Retina (tissue), 1 donor: ENCODE results near the gene RAB6B.

Experiments used
- DNase-seq: peaks from one replicate; pipeline ENCODE4 v3.0.0-alpha.2; 2016

The RAB6B gene

DNA sequence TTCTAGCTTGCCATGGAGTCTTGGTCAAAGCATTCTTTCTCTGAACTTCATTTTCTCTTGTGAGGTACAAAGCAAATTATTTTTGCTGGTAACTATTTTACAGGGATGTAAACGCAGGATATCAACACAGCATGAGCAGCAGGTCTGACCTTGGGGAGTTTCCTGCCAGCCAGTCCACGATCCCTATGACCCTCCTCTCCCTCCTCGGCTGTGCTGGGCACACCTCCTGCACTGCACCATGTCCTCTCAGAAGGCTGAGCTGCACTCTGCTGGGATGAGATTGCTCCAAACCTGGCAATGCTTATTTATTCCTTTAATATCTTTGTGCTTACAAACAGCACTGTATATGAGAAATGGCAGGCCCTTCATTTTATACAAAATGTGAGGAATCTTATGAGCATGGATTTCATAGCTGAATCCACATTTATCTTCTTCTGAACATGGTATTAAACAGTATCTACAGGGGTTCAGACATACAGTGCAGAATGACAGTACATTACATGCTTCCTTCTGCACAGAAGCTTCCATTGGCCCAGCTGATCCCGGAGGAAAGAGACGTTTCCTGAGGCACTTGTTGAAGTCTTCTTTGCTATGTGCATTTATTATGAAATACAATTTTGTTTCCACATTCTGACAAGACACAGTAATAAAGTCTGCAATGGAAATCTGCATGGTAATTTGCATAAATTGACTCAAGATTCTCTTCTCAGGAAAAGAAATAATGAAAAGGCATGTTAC is 41.2 kb downstream of the RAB6B start:
- no peak for DNase-seq

DNA sequence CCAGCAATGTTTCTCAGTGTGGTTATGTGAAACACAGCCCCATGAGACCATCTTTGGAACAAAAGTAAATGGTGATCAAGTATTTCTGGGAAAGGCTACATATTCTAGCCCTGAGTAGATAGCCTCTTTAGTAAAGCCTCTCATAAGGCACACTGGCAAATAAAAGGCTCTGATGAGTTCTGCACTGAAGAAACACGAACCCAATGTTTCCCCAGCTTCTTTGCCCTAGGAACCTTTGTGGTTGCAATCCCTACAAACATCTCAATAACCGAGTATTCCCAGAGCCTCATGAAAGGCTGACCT is 41.8 kb downstream of the RAB6B start:
- no peak for DNase-seq

DNA sequence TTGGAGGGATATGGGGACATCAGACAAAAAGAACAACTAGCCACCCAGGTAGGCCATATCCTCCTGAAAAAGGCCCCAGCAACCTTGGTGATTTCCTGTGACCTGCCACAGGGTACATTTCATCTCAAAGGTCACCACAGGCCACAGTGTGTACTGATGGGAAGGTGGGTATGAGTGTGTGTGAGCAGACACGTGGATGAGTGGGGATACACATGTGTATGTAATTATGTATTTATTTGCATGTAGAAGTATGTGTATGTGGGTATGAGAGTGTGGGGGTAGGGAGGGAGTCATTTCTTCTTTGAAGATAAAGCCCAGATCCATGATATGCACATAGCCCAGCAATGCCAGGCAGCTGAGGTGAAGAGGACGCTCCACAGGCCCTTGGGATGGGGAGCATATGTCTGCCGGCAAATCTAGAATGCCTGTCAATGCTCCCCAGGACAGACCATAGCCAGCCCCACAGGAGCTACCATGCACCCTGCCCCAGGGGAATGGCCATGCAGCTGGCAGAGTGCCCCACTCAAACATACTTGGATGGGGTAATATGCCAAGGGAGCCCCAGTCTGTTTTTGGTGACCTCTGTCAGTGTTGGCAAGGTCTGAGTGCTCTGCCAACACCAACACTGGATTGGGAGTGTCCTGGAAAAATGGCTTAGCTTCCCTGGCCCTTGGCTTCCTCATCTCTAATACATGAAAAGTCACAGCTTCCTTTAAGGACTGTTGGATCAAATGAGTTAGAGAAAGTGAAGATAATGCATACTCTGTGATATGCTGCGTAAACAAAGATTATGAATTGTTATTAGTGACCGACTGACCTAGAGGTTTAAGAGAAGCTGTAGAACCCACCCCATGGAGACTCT is 42.4 kb downstream of the RAB6B start:
- DNase-seq: no peak

DNA sequence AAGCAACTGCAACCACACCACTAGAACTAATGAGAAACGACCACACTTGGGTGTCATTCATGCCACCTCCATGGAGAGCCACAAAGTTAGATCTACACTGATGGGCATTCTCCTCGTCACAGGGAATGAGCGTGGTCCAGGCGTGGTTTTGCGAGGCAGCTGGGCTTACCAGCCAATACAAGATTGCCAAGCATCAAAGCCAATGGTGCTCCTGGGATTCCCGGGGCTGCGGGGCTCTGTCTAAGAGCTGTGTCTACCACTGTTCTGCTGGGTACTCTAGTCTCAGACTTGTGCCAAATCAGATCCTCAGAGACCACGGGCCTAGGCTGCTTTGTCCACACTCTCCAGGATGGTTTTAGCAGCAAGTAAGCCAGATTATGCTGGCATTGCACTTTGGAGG is 43.8 kb downstream of the RAB6B start:
- DNase-seq: no peak

DNA sequence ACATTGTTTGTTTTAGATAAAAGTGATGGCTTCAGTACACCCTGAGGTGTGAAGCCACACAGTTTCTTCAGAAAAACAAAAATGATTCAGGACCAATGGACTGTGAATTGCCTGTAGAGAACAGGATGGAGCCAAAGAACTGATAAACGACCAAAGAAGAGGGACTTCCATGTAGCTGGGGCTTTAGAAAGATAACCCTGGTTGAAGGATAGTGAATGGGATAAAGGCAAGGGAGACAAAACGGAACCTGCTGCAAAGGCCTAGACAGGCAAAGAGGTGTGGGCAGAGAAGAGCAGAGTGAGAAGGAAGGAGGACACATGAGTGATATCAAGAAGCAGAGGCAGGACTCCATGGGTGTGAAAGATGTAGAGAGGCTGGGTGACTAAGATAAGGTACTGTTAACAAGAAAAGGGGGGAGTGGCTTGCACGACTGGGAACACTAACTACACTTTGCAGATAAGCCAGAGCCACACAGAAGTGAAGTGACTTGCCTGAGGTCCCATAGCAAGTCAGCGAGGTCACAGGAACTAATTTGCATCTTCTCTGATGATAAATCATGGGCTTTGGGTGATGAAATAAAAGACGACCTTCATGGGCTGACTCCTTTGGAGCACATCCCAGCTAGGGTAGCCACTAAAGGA is 44.3 kb downstream of the RAB6B start:
- DNase-seq: no peak

DNA sequence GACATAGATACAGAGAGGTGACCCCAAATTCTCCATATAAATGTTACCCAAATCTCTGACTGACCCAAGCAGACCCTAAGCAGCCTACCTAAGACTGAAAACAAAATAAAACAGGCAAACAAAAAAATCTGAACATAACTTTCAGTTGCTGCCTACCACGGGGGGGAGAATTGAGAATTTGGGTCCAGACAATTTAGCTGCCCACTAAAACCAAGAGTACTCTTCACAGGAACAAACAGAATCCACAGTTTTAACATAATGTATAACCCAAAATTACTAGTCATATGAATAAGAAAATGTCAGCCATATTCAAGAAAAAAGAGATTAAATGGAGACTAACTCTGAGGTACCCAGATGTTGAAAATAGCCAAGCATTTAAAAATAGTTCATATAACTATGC is 45.6 kb downstream of the RAB6B start:
- DNase-seq: no peak

DNA sequence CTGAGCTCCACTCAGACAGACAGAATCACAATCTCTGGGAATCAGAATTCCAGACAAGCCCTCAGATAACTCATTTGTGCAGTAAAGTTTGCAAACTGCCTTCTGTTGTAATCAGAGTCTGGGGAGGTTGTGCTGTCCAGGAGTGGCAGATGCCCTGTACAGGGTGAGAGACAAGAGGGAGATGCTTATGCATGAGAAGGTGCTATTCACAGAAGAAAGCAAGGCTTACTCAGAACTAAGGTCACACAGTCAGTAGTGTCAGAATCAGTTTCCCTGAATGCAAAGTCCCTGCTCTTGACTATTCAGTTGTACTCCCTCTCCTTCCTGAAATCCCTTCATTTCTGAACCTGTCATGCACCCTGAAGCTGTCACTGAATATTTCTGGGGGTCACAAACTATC is 46.3 kb downstream of the RAB6B start:
- no peak for DNase-seq

DNA sequence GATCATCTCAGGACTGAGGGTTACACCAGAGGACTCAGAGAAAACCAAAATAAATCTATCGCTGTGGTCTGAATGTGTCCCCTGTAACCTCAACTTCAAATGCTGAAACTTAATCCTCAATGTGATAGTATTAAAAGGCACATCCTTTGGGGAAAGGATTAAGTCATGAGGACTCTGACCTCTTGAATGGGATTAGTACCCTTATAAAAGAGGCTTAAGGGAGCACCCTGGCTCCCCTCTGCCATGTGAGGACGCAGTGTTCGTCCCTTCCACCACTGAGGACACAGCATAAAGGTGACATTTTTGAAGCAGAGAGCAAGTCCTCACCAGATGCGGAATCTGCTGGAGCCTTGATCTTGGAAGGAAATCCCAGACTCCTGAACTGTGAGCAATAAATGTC is 50.6 kb downstream of the RAB6B start:
- no peak for DNase-seq

DNA sequence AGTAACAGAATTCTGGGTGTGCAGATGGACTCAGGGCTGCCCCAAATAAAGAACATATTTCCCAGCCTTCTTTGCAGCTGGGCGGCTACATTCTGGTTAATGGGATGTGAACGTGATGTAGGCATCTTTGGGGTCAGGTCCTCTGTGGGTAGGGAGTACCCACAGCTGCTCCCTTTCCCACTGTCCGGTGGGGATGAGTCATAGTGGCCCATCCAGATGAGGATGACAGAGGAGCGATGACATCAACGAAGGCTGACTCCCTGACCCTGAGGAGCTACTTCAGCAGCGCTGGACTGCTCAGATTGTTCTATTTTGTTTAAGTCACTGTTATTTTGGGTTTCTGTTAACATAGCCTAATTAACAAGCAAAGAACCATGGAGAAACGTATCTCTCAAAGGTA is 52.0 kb downstream of the RAB6B start:
- DNase-seq: no peak

DNA sequence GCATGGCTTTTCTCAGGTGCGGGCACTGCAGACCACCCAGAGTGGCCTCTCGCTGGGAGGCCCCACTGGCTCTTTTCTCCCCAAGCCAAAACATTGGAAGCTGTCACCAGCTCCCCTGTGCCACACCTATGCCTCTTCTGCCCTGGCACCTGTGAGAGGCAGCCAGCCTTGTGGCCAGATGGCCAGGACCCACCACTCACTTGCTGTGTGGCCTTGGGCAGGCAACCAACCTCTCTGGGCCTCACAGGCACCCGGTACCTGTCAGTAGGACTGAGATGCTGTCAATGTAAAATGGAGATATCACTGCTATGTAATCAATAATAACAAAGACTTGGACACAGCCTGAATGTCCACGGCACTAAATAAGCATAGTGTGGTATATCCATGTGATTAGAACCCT is 53.5 kb downstream of the RAB6B start:
- DNase-seq: no peak

DNA sequence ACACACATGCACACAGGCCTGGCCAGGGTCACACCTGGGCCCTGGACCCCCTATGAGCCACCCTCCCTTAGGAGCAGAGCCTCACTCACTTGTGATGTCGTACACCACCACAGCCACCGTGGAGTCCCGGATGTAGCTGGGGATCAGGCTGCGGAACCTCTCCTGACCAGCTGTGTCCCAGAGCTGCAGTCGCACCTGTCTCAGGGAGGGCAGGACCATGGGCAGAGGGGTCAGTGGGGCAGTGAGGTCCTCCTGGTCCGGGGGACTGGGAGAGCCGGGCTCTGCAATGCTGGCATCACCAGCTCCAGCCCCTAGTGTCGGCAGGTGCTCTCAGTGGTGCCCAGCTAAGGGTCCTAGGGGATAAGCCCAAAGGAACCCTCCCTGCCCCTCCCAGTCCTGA is 54.5 kb downstream of the RAB6B start:
- DNase-seq: no peak

DNA sequence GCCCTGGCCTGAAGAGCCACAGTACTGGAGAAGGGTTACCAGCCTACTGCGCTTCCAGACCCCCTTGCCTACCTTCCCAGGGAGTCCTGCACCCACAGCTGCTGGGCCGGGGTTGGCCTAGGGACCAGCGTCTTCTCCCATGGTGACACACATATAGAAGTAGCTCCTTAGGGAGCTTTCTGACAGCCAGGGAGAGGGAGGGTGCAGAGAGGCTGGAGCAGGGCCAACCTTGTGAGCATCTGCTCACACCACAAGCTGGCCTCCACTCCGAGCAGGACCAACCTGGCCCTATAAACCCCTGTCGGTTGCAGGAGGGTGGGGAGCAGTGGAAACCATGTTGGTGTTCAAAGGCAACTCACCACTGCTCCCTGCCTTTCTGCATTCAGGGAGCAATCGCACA is 54.9 kb downstream of the RAB6B start:
- DNase-seq: no peak

DNA sequence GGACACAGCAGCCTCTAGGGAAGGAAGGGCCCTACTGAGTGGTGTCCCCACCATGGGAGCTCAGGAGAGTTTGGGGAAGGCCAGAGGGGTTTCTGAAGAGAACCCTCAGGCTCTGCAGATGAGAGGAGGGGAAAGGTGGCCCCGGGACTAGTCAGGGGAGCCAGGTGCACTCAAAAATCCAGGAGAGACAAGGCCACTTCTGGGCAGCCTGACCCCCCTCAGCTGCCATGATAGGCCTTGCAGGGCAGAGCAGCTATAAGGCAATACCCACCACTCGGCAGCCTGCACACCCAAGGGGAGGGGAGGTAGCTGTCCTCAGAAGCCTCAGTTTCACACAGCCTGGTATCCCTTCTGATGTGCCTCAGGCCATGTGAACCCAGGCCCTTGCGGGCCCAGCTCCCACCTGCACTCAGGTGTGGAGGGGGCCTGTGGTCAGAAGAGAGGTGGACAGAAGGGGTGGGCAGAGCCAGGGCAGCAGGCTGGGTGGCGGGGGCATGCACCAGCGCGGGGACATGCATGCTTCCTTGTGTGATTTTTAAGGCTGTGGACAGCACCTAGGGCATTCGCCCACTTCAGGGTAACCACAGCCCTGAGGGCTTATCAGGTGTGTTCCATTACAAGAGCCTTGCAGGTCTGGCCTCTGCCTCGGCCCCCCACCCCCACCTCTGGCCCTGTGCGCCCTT is 55.5 kb downstream of the RAB6B start:
- no peak for DNase-seq

DNA sequence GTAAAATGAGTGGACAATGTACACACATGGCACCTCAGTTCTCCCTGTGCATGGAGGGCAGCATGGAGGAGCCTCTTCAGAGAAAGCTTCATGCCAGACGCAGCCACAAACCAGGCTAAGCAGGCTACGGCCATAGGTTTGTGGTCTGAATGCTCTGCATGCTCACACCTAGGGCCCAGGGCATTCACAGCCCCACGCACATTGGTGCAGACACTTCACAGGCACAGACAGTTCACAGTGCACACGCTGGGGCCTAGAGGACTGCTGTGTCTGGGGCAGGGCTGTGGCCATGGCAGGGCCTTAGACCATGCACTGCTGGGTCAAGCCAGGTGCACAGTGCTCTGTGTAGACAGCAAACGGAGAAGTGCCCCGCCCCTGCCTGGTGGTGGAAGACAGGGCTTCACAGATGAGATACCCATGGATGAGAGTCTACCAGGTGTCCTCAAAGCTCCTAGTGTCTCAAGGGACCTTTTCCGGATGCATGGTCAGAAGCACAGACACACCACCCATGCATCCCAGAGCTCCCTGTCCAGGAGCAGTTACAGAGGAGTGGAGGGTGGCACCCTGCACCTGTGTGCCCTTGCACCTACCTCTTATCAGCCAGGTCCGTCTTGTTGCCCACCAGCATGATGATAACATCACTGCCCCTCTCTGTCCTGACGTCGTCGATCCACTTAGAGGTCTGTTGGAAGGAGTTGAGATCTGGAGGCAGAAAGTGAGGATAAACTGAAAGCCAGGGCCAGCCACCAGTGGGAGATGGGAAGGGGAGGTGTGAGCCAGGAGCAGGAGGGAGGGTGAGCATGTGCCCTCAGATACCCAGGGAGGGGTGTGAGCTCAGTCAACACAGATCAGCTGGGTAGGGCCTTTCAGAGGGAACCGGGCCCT is 56.5 kb downstream of the RAB6B start:
- DNase-seq: no peak

DNA sequence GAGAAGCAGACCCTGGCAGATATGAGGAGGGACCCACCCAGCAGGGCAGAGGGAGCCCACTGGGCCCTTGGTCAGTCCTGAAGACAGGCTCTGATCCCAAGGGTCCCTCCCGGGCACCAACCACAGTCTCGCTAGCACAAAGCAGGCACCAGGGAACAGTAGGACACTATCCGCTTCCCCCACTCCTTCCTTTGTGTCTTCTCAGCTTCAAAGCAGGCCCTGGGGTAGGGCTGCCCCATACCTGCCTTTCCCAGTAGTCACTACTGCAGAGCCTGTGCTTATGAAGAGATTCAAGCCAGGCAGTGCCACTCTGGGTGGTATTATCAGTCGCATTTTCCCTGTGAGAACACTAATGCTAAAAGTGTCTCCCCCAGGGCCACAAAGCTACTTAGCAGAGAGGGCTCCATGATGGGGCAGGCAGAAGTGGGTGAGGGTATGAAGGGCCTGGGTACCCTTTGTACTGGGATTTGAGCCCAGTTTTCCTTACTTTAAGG is 57.3 kb downstream of the RAB6B start:
- no peak for DNase-seq

DNA sequence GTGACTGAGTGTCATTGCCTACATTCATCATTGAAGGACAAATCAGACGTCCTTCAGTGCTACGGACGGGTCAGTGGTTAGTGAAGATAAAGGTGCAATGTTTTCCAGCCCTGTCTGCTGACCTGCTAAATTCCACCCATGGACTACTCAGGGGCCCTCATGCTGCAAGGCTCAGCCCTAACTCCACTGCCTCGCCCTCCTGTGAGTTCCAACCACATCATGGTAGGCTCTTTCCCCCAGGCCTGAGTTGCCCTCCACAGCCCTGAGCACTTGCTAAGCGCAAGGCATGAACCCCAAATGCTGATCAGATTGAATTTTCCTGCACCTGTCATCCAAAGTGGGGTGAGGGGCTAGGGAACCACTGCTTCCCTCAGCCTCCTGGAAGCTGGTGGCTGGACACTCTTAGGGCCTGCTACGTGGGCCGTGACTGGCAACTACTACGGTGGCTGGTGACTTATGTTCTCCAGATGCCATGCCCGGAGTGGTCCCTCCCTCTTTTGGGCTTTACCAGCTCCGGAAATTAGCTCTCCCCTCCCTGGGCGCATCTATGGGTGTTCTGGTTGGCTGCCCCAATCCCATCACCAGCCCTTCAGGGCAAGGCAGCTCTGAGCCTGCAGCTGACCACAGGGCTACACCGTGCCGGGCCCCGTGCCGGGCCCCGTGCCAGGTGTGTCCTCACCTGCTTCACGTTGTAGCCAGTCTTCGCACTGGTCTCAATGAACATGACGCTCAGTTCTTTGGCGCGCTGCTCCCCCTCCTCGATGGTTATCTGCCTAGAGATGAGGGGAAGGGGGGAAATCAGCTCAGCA is 58.0 kb downstream of the RAB6B start:
- DNase-seq: no peak

DNA sequence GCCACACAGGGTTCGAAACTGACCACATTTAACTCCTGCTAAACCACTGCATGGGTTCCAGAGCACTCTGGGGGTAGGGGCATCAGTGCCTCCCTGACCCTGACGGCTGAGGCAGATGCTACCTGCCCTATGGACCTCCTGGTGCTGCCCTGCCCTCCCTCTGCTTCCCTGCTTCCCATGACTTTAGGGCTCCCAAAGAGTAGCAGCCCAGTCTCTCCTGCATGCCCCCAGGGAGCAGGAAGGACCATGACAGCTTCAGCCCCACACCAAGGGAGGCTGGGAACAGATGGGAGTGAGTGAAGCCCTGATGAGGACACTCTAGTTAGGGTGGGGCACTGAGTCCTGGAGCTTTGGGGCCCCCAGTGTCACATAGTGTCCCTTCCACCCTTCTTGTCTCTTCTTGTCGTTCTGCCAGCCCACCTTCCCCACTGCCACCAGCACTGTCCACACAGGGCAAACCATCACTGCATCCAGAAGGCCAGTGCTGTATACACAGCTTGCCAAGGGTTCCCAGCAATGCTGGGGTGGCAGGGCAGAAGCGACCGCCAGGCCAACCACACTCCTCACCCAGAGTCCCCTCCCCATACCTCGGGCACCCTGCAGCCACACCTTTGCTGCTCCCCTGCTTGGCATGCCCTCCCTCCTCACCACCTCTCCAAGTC is 59.1 kb downstream of the RAB6B start:
- DNase-seq: no peak

DNA sequence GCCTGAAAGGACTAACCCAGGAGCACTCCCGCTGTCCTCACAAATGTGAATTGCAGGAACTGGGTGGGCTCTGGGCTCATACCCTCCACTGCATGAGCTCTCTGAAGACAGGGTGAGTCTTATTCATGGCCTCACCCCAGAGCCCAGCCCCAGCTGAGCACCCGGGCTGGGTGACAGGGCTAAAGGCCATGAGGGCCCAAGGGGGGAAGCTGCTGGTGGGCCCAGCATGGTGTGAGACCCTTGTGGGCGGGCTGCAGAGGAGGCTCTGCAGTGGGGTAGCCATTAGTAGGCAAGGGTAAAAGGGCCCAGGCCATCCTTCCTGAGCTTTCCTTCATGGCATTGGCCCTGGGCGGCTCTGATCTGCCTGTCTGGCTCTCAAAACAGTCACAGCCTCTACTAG is 59.7 kb downstream of the RAB6B start:
- no peak for DNase-seq

DNA sequence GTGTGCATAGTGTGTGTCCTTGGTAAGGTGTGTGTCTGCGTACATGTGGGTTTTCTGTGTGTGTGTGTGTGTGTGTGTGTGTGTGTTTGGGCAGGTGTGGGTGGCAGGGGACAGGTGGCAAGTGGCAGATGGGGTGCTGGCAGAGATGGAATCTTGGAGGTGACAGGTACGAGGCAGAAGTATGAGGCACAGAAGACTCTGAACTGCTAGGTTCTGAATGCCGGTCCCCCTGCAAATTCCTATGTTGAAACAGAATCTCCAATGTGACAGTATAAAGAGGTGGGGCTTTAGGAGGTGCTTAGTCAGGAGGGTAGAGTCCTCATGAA is 60.3 kb downstream of the RAB6B start:
- DNase-seq: no peak

DNA sequence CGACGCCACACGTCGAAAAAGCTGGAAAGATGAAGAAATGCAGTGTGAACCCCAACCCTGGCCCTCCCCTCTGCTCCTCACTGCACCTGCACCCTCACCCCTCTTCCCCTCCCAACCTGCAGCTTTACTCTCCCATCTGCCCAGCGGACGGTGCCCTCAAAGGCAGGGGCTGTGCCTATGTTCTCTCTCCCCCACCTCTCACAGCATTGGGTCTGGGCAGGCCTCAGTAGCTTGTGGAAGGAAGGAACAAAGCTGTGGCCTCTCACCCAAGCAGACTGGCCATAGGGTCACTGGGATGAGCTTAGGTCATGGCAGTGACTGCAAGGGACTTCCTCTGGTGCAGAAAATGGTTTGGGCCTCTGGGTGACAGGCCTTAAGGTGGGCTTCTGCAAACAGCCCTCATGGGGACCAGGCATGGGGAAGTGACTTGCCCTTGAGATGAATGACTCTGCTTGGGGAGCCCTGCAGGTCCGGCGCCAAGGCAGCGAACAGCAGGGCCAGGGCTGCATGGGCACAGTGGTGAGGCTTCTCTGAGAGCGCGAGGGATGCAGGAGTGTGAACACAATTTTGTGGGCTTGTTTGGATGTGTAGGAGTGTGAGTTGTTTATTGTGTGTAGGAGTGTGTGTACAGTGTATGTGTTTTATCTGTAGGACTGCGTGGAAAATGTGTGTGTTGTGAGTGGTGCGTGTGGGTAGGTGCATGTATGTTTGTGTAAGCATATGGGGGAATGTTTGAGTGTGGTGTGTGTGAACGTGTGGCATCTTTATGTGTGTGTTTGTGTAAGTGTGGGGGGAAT is 60.9 kb downstream of the RAB6B start:
- DNase-seq: no peak
